ENCODE measurements around the gene DRC1.
"Not testable (repeated sequence)": the region's sequence is repeated elsewhere in the genome, so short reads cannot be mapped to it uniquely, and the experiment has no call there.

DNA sequence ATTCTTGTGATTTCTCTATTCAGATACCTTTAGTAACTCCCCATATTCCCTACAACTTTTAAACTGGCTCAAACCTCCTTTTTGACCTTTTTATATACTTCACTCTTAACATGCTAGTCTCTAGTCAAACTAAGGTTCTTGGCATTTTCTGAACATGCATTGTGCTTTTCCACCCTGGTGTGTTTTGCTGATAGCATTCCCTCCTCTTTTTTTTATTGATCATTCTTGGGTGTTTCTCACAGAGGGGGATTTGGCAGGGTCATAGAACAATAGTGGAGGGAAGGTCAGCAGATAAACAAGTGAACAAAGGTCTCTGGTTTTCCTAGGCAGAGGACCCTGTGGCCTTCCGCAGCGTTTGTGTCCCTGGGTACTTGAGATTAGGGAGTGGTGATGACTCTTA, 32.1 kb upstream of the DRC1 start:
- TF ChIP-seq POLR2AphosphoS5 (IDR thresholded peaks at IDR 0.05) = not testable (repeated sequence)
- TF ChIP-seq, protein P1, sequence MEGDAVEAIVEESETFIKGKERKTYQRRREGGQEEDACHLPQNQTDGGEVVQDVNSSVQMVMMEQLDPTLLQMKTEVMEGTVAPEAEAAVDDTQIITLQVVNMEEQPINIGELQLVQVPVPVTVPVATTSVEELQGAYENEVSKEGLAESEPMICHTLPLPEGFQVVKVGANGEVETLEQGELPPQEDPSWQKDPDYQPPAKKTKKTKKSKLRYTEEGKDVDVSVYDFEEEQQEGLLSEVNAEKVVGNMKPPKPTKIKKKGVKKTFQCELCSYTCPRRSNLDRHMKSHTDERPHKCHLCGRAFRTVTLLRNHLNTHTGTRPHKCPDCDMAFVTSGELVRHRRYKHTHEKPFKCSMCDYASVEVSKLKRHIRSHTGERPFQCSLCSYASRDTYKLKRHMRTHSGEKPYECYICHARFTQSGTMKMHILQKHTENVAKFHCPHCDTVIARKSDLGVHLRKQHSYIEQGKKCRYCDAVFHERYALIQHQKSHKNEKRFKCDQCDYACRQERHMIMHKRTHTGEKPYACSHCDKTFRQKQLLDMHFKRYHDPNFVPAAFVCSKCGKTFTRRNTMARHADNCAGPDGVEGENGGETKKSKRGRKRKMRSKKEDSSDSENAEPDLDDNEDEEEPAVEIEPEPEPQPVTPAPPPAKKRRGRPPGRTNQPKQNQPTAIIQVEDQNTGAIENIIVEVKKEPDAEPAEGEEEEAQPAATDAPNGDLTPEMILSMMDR (IDR thresholded peaks at IDR 0.05) = not testable (repeated sequence)
